ENCODE results near the gene ATP2C2. TPM values are rescaled to one million over a fixed set of nuclear protein-coding genes. Genes with fewer than 3 reads are reported as not detected.

ATP2C2 gene
- total and polyA plus RNA-seq, 2 donors (not counting 1 experiment from before 2014, with no cell fraction given): not detected

GRCh38 chr16:84324434-84325262 lies 43.7 kb upstream of the ATP2C2 start:
- TF ChIP-seq CTCF (conservative IDR thresholded peaks at IDR 0.05 in 1 of 2, IDR thresholded peaks at IDR 0.05 in 1 of 2; ENCODE audit: low read depth in 1 of 2, low read length in 2 of 2) (no peak), EZH2 (IDR thresholded peaks at IDR 0.05; ENCODE audit: low read length, missing control alignments) (no peak)
- no peak overlapping the region for H2AFZ ChIP-seq (ENCODE audit: low read length)
- no peaks in the 10 kb centered on the region for H3K36me3 ChIP-seq (ENCODE audit: control insufficient read depth, insufficient read depth, low read length)
- no peak overlapping the region for H3K4me3 ChIP-seq (replicated peaks in 1 of 4; ENCODE audit: control extremely low read depth in 1 of 4, insufficient read depth in 1 of 4, low read depth in 3 of 4, low read length in 4 of 4)
- H3K27me3 ChIP-seq (ENCODE audit: control insufficient read depth, insufficient read depth, low read length): peaks cover 5% of the 10 kb centered on the region
- H3K79me2 ChIP-seq (ENCODE audit: control insufficient read depth, insufficient read depth, low read length): no peaks in the 10 kb centered on the region
- H3K4me2 ChIP-seq (ENCODE audit: extremely low read depth, insufficient read depth, low read length): no peak overlapping the region
- no peak overlapping the region for H3K9ac ChIP-seq (ENCODE audit: insufficient read depth, low read length)
- peak in 1 of 2 donors; percentile 23 for DNase-seq (ENCODE audit: low read depth in 2 of 2)
- no peaks in the 10 kb centered on the region for H4K20me1 ChIP-seq (ENCODE audit: control insufficient read depth, extremely low read depth, insufficient read depth, low read length)
- H3K27ac ChIP-seq (ENCODE audit: insufficient read depth, low read length): no peak overlapping the region
- H3K9me3 ChIP-seq (ENCODE audit: control insufficient read depth, insufficient read depth, low read depth, low read length): no peaks in the 10 kb centered on the region
- H3K4me1 ChIP-seq (ENCODE audit: control insufficient read depth, extremely low read depth, insufficient read depth, low read length): no peaks in the 10 kb centered on the region

- Histone ChIP-seq H4K20me1 (ENCODE audit: control insufficient read depth, extremely low read depth, insufficient read depth, low read length) (no peaks in the 10 kb centered on the region), H3K27ac (ENCODE audit: insufficient read depth, low read length) (no peak overlapping the region), H3K4me2 (ENCODE audit: extremely low read depth, insufficient read depth, low read length) (no peak overlapping the region), H2AFZ (ENCODE audit: low read length) (no peak overlapping the region), H3K27me3 (ENCODE audit: control insufficient read depth, insufficient read depth, low read length) (peaks cover 6% of the 10 kb centered on the region), H3K4me3 (replicated peaks in 1 of 4; ENCODE audit: control extremely low read depth in 1 of 4, insufficient read depth in 1 of 4, low read depth in 3 of 4, low read length in 4 of 4) (no peak overlapping the region), H3K4me1 (ENCODE audit: control insufficient read depth, extremely low read depth, insufficient read depth, low read length) (no peaks in the 10 kb centered on the region), H3K9me3 (ENCODE audit: control insufficient read depth, insufficient read depth, low read depth, low read length) (no peaks in the 10 kb centered on the region), H3K9ac (ENCODE audit: insufficient read depth, low read length) (no peak overlapping the region), H3K36me3 (ENCODE audit: control insufficient read depth, insufficient read depth, low read length) (no peaks in the 10 kb centered on the region), H3K79me2 (ENCODE audit: control insufficient read depth, insufficient read depth, low read length) (no peaks in the 10 kb centered on the region)
- DNase-seq (ENCODE audit: low read depth in 2 of 2): no peak
- no peak for TF ChIP-seq CTCF (conservative IDR thresholded peaks at IDR 0.05 in 1 of 2, IDR thresholded peaks at IDR 0.05 in 1 of 2; ENCODE audit: low read depth in 1 of 2, low read length in 2 of 2)
- TF ChIP-seq EZH2 (IDR thresholded peaks at IDR 0.05; ENCODE audit: low read length, missing control alignments): no peak
Measured at GRCh38 chr16:84326545-84326944, 41.8 kb upstream of the ATP2C2 start.

DNA sequence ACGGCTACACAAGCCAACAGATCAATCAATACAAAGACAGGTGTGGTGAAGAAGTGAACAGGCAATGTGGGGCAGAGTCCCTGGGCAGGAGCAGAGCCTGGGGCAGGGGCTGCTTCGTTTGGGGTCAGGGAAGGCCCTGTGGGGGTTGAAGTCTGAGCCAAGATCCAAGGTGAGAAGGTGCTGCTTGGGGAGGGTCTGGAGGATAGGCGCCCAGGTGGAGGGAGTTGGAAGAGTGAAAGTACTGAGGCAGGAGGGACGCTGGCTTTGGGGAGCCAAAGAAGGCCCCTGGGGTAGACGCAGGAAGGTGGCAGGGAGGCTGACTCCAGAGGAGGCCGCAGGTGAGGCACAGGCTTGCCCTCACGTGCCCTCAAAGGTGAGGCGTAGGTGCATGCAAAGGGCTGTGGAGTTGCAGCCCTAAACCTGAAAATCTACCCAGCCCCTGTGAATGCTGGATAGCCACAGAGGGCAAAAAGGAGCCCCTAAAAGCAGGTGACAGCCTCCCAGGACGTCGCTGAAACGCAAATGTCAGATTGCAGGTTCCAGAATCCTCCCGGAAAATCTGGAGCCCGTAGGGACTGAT lies 40.3 kb upstream of the ATP2C2 start:
- H3K36me3 ChIP-seq (ENCODE audit: control insufficient read depth, insufficient read depth, low read length): no peaks in the 10 kb centered on the region
- no peaks in the 10 kb centered on the region for H3K79me2 ChIP-seq (ENCODE audit: control insufficient read depth, insufficient read depth, low read length)
- no peaks in the 10 kb centered on the region for H3K9me3 ChIP-seq (ENCODE audit: control insufficient read depth, insufficient read depth, low read depth, low read length)
- no peak overlapping the region for H2AFZ ChIP-seq (ENCODE audit: low read length)
- no peak overlapping the region for H3K9ac ChIP-seq (ENCODE audit: insufficient read depth, low read length)
- no peak for DNase-seq (ENCODE audit: low read depth in 2 of 2)
- no peak for TF ChIP-seq EZH2 (IDR thresholded peaks at IDR 0.05; ENCODE audit: low read length, missing control alignments)
- TF ChIP-seq CTCF (conservative IDR thresholded peaks at IDR 0.05 in 1 of 2, IDR thresholded peaks at IDR 0.05 in 1 of 2; ENCODE audit: low read depth in 1 of 2, low read length in 2 of 2): no peak
- peaks cover 2% of the 10 kb centered on the region for H3K27me3 ChIP-seq (ENCODE audit: control insufficient read depth, insufficient read depth, low read length)
- H3K4me3 ChIP-seq (replicated peaks in 1 of 4; ENCODE audit: control extremely low read depth in 1 of 4, insufficient read depth in 1 of 4, low read depth in 3 of 4, low read length in 4 of 4): no peak overlapping the region
- H4K20me1 ChIP-seq (ENCODE audit: control insufficient read depth, extremely low read depth, insufficient read depth, low read length): no peaks in the 10 kb centered on the region
- H3K4me2 ChIP-seq (ENCODE audit: extremely low read depth, insufficient read depth, low read length): no peak overlapping the region
- no peaks in the 10 kb centered on the region for H3K4me1 ChIP-seq (ENCODE audit: control insufficient read depth, extremely low read depth, insufficient read depth, low read length)
- no peak overlapping the region for H3K27ac ChIP-seq (ENCODE audit: insufficient read depth, low read length)

Data from fibroblast of lung (primary cell).